Endothelial cell of umbilical vein (primary cell): Measurements from ENCODE around the gene KIF6. TPM values are rescaled to one million over a fixed set of nuclear protein-coding genes. Genes with fewer than 3 reads are reported as not detected.

Experiments
- BruUV-seq: library from RNA; stranded (reverse); fragments of 400-500 nt; replicated peaks from 2 replicates; lab custom pipeline; 2021; lab: Mats Ljungman, UMichigan
- CTCF ChIA-PET: fragments of 300-600, 350-600 bp; sonication (Branson Sonifier 250); formaldehyde crosslinking; loops from one replicate; lab custom pipeline; 2021; ENCODE audit warnings: antibody characterized with exemption, inconsistent platforms; lab: Charles Lee
- POLR2A ChIA-PET: fragments of 300-600, 350-600 bp; sonication (Branson Sonifier 250); formaldehyde crosslinking; loops from one replicate; lab custom pipeline; 2021; ENCODE audit warnings: antibody characterized with exemption, inconsistent platforms; lab: Charles Lee
- DNase-seq: peaks from one replicate; pipeline ENCODE4 v3.0.0-alpha.2; 2011; ENCODE audit warnings: low read depth, low spot score
- FAIRE-seq: peaks from 2 replicates; lab custom pipeline; 2011; peaks lifted over from hg19 to GRCh38; lab: Jason Lieb, UNC
- H2AFZ ChIP-seq: 2 replicates; pipeline ENCODE4 v1.6.0; 2012; ENCODE audit warnings: low read depth, low read length, control low read depth, inconsistent platforms
- H3K27ac ChIP-seq: 2 replicates; pipeline ENCODE4 v1.5.1; 2011; ENCODE audit warnings: low read depth, mild to moderate bottlenecking, control low read depth, low read length, moderate library complexity; ENCODE audit not compliant: insufficient read depth
- H3K27me3 ChIP-seq, 2 experiments: 2 replicates each; pipeline versions ENCODE4 v1.6.0 to v1.6.1; 2011; ENCODE audit warnings: low read length in 2 of 2, mixed read lengths in 1 of 2; ENCODE audit not compliant: control insufficient read depth in 2 of 2, insufficient read depth in 2 of 2
- H3K36me3 ChIP-seq, 2 experiments: 2 replicates in 1 of 2; 3 replicates in 1 of 2; pipeline ENCODE4 v1.5.1; 2011; ENCODE audit warnings: low read length in 2 of 2, mild to moderate bottlenecking in 1 of 2, moderate library complexity in 1 of 2; ENCODE audit not compliant: control insufficient read depth in 2 of 2, insufficient read depth in 2 of 2; ENCODE audit errors: extremely low read depth in 1 of 2
- H3K4me1 ChIP-seq: 3 replicates; pipeline ENCODE4 v1.5.1; 2011; ENCODE audit warnings: mild to moderate bottlenecking, low read length; ENCODE audit not compliant: control insufficient read depth, insufficient read depth; ENCODE audit errors: extremely low read depth
- H3K4me2 ChIP-seq: 2 replicates; pipeline ENCODE4 v1.6.1; 2011; ENCODE audit warnings: low read length, control low read depth, mixed read lengths; ENCODE audit not compliant: insufficient read depth
- H3K4me3 ChIP-seq, 3 experiments: fragments of 200-600 bp in 1 of 3; sonication (generic), shearing (Covaris generic) in 1 of 3; replicated peaks in 1 of 3; 2 replicates each; pipeline ENCODE4 v1.5.1; 2011 to 2016; ENCODE audit warnings: control low read depth in 3 of 3, low read length in 3 of 3, mild to moderate bottlenecking in 2 of 3, inconsistent platforms in 1 of 3, low read depth in 1 of 3, moderate library complexity in 1 of 3; ENCODE audit not compliant: insufficient read depth in 1 of 3
- H3K79me2 ChIP-seq: 2 replicates; pipeline ENCODE4 v1.6.0; 2012; ENCODE audit warnings: low read length, inconsistent platforms; ENCODE audit not compliant: control insufficient read depth, insufficient read depth
- H3K9ac ChIP-seq: replicated peaks from 2 replicates; pipeline ENCODE3; 2011; ENCODE audit warnings: low read length, control low read depth; ENCODE audit not compliant: insufficient read depth; ENCODE audit errors: extremely low read depth
- H3K9me1 ChIP-seq: replicated peaks from 3 replicates; pipeline ENCODE4 v1.6.0; 2011; ENCODE audit warnings: mild to moderate bottlenecking, low read length; ENCODE audit not compliant: control insufficient read depth, insufficient read depth; ENCODE audit errors: extremely low read depth
- H3K9me3 ChIP-seq: replicated peaks from 2 replicates; pipeline ENCODE4 v1.5.1; 2012; ENCODE audit warnings: low read length, inconsistent platforms; ENCODE audit not compliant: control insufficient read depth, insufficient read depth
- H4K20me1 ChIP-seq: replicated peaks from 2 replicates; pipeline ENCODE3; 2011; ENCODE audit warnings: mild to moderate bottlenecking, low read length; ENCODE audit not compliant: control insufficient read depth, insufficient read depth; ENCODE audit errors: extremely low read depth
- CTCF ChIP-seq, 2 donors: IDR thresholded peaks; 1 replicate in 1 of 2; 2 replicates in 1 of 2; pipeline ENCODE4 v1.5.1; 2011; ENCODE audit warnings: low read length in 2 of 2, mild to moderate bottlenecking in 2 of 2, moderate library complexity in 2 of 2, control low read depth in 1 of 2, inconsistent platforms in 1 of 2, low read depth in 1 of 2; ENCODE audit not compliant: insufficient read depth in 1 of 2; ENCODE audit errors: extremely low read depth in 1 of 2
- EZH2 ChIP-seq: IDR thresholded peaks from 2 replicates; pipeline ENCODE4 v1.6.1; 2012; ENCODE audit warnings: borderline replicate concordance, low read depth, mild to moderate bottlenecking, moderate library complexity, low read length, inconsistent platforms; ENCODE audit not compliant: severe bottlenecking
- FOS ChIP-seq: IDR thresholded peaks from 2 replicates; pipeline ENCODE4 v1.6.1; 2011; ENCODE audit warnings: mild to moderate bottlenecking, low read length, moderate library complexity, borderline replicate concordance; ENCODE audit not compliant: insufficient read depth
- GATA2 ChIP-seq: IDR thresholded peaks from 2 replicates; pipeline ENCODE4 v1.7.0; 2011; ENCODE audit warnings: low read depth, mild to moderate bottlenecking, moderate library complexity, mixed read lengths, low read length; ENCODE audit not compliant: insufficient read length, insufficient read depth
- JUN ChIP-seq: IDR thresholded peaks from 2 replicates; pipeline ENCODE4 v1.6.1; 2011; ENCODE audit warnings: borderline replicate concordance, low read depth; ENCODE audit not compliant: insufficient read length, insufficient read depth
- MYC ChIP-seq: IDR thresholded peaks from one replicate; pipeline ENCODE4 v1.6.1; 2011; ENCODE audit warnings: mild to moderate bottlenecking, low read depth, low read length
- POLR2A ChIP-seq: IDR thresholded peaks from 2 replicates; pipeline ENCODE4 v1.6.1; 2012; ENCODE audit warnings: low read depth, mild to moderate bottlenecking, control low read depth, low read length
- POLR2AphosphoS5 ChIP-seq: IDR thresholded peaks from 2 replicates; pipeline ENCODE4 v1.6.1; 2012; ENCODE audit warnings: low read depth, mild to moderate bottlenecking, control low read depth, low read length, moderate library complexity; ENCODE audit not compliant: insufficient read depth
- dilution Hi-C: fragments of 300-500 bp; cut with MboI; formaldehyde crosslinking; loops from one replicate; pipeline ENCODE4 v1.15.0; 2019; ENCODE audit warnings: low sequenced_read_pairs; ENCODE audit not compliant: extremely low pct_ligation_motif_present
- intact Hi-C: fragments of 100-400 bp; cut with micrococcal nuclease; formaldehyde crosslinking; loops from one replicate; pipeline ENCODE4 v1.10.0; 2022
- polyA plus RNA-seq, 4 experiments: library from polyadenylated mRNA; depleted of rRNA in 3 of 4; stranded (reverse) in 3 of 4; unstranded in 1 of 4; fragments of >200 nt; gene quantifications; 2 replicates each; pipeline versions ENCODE4 v1.2.1 to v1.2.3, GENCODE V29; 2011 to 2012; ENCODE audit warnings: missing spikeins in 1 of 4
- total RNA-seq: library from RNA; stranded (reverse); gene quantifications from 2 replicates; pipeline ENCODE4 v1.2.3, GENCODE V29; 2021
- TF ChIP-seq, protein P1 (sequence below): IDR thresholded peaks from 2 replicates; pipeline ENCODE4 v1.6.1; 2011; ENCODE audit not compliant: insufficient read depth, insufficient read length

Gene KIF6
- total and polyA plus RNA-seq, 2 donors (not counting 3 experiments of a cell fraction or from before 2014, with no cell fraction given) = not detected

DNA sequence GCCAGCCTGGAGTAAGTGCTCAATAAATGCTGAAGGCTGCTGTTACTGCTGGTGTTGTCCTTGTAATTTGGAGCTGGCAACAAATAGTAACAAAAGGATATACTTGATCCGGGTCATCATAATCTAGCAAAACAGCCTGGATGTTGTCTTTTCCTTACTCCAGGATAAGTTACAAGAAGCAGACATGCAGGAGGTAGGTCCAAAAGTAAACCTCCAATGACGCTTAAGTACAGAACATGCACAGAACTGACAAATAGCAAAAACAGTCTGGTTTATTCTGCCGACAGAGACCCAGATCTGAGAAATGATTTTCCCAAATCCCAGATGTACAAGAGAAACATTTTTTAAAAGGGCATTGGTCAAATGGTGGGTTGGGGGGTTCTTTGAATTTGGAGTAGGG is 309.7 kb downstream of the KIF6 start:
- peaks cover 0 to 3% of the 10 kb centered on the region in 2 experiments for H3K27me3 ChIP-seq
- CTCF ChIA-PET = no interaction called here
- no peak overlapping the region for H2AFZ ChIP-seq
- TF ChIP-seq CTCF (IDR thresholded peaks at IDR 0.05; ENCODE audit: extremely low read depth in 1 of 2, insufficient read depth in 1 of 2, low read depth in 1 of 2, low read length in 2 of 2) = no peak
- TF ChIP-seq FOS = no peak
- no peak for TF ChIP-seq POLR2A
- no peak for TF ChIP-seq JUN
- TF ChIP-seq, protein P1, sequence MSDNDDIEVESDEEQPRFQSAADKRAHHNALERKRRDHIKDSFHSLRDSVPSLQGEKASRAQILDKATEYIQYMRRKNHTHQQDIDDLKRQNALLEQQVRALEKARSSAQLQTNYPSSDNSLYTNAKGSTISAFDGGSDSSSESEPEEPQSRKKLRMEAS = no peak
- TF ChIP-seq MYC = no peak
- TF ChIP-seq EZH2 = no peak
- TF ChIP-seq GATA2 = no peak
- TF ChIP-seq POLR2AphosphoS5 = no peak
- POLR2A ChIA-PET = no interaction called here
- H3K9ac ChIP-seq = no peak overlapping the region
- FAIRE-seq (no peak), DNase-seq (no peak)
- H3K9me1 ChIP-seq = no peaks in the 10 kb centered on the region
- H3K27ac ChIP-seq = no peak overlapping the region
- no peaks in the 10 kb centered on the region for H4K20me1 ChIP-seq
- BruUV-seq = no TSS peak
- H3K4me3 ChIP-seq = no peak overlapping the region
- intact Hi-C loops (no loop called here), dilution Hi-C loops (no loop called here)
- H3K9me3 ChIP-seq = no peaks in the 10 kb centered on the region
- no peak overlapping the region for H3K4me2 ChIP-seq
- H3K79me2 ChIP-seq = no peaks in the 10 kb centered on the region
- no peaks in the 10 kb centered on the region for H3K36me3 ChIP-seq
- no peaks in the 10 kb centered on the region for H3K4me1 ChIP-seq
